NCI-H446 (cell line): ENCODE data around the gene MYO18A.

Experiments used
- DNase-seq, 2 experiments: peaks; one replicate each; lab custom pipeline; 2025; lab: John Stamatoyannopoulos, UW

Gene MYO18A

GRCh38 chr17:29050176-29050575 lies 130.0 kb downstream of the MYO18A start:
- DNase-seq, result no peak

- DNase-seq, result no peak
Observed at GRCh38 chr17:29049541-29050145, 130.6 kb downstream of the MYO18A start.

GRCh38 chr17:29048440-29049368 lies 131.5 kb downstream of the MYO18A start:
- no peak for DNase-seq

GRCh38 chr17:29046473-29046839 lies 133.7 kb downstream of the MYO18A start:
- no peak for DNase-seq

GRCh38 chr17:29045734-29046472 lies 134.3 kb downstream of the MYO18A start:
- no peak for DNase-seq

GRCh38 chr17:29045026-29045425 lies 135.2 kb downstream of the MYO18A start:
- DNase-seq, result no peak

GRCh38 chr17:29043539-29044145 lies 136.6 kb downstream of the MYO18A start:
- DNase-seq, result no peak

GRCh38 chr17:29042679-29043538 lies 137.3 kb downstream of the MYO18A start, which contains the start of gene PIPOX:
PIPOX (plus strand) TSS chr17:29043141; CDS start chr17:29043226, 85 bp downstream.
- DNase-seq, result peak in 1 of 2 experiments; percentile 66

- no peak for DNase-seq
Observed at GRCh38 chr17:29042026-29042678, 138.0 kb downstream of the MYO18A start.

- no peak for DNase-seq
Observed at GRCh38 chr17:29041571-29041970, 138.6 kb downstream of the MYO18A start.

GRCh38 chr17:29041091-29041490 lies 139.1 kb downstream of the MYO18A start:
- DNase-seq, result no peak

GRCh38 chr17:29039764-29040598 lies 140.2 kb downstream of the MYO18A start:
- DNase-seq, result peak in 1 of 2 experiments; percentile 34

GRCh38 chr17:29038085-29038795 lies 142.0 kb downstream of the MYO18A start:
- DNase-seq, result no peak

GRCh38 chr17:29037739-29038084 lies 142.5 kb downstream of the MYO18A start:
- no peak for DNase-seq

- no peak for DNase-seq
Observed at GRCh38 chr17:29036584-29036983, 143.6 kb downstream of the MYO18A start.

- no peak for DNase-seq
Observed at GRCh38 chr17:29034510-29034909, 145.7 kb downstream of the MYO18A start.

GRCh38 chr17:29032857-29033197 lies 147.4 kb downstream of the MYO18A start:
- DNase-seq, result no peak

GRCh38 chr17:29032013-29032856 lies 148.0 kb downstream of the MYO18A start:
- DNase-seq, result no peak
